ENCODE data around the gene AGTRAP.

DNA sequence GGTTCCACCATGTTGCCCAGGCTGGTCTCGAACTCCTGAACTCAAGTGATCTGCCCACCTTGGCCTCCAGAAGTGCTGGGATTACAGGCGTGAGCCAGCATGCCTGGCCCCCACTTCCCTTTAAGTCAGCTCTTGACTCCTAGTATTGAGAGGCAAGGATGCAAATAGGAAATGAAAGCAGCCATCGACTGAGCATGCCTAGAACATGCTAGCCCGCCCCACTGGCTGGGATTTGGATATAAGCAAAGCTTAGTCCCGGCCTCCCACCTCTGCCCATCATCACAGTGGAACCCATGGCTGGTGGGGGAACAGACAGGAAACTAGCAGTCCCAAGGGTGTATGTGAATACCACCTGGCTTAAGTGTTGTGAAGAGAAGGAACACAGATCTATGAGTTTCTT lies 36.5 kb downstream of the AGTRAP start:
- no peak for TF ChIP-seq POLR2A (IDR thresholded peaks at IDR 0.05; ENCODE audit: low read depth, low read length)
- TF ChIP-seq POLR2AphosphoS5 (IDR thresholded peaks at IDR 0.05; ENCODE audit: low read depth, low read length) = no peak
